Breast epithelium (tissue), 4 donors: Measurements from ENCODE around the gene OPN1MW3. TPM values are rescaled to one million over a fixed set of nuclear protein-coding genes. Genes with fewer than 3 reads are reported as not detected.

Experiments
- DNase-seq, 2 donors: peaks; one replicate each; pipeline ENCODE4 v3.0.0-alpha.2; 2019; ENCODE audit warnings: low spot score in 2 of 2
- H3K27ac ChIP-seq, 2 donors: fragments of 200-600 bp; sonication (generic) in 1 of 2; one replicate each; pipeline ENCODE4 v1.5.1; 2016 to 2019; ENCODE audit warnings: mild to moderate bottlenecking in 1 of 2
- H3K27me3 ChIP-seq, 2 donors: fragments of 200-600 bp; sonication (generic) in 1 of 2; one replicate each; pipeline versions ENCODE4 v1.5.1 to v1.6.0; 2017 to 2019; ENCODE audit warnings: control low read depth in 1 of 2, mild to moderate bottlenecking in 1 of 2
- H3K36me3 ChIP-seq: fragments of 200-600 bp; one replicate; pipeline ENCODE4 v1.5.1; 2019
- H3K4me1 ChIP-seq, 2 donors: fragments of 200-600 bp; sonication (generic); one replicate each; pipeline ENCODE4 v1.5.1; 2016 to 2019; ENCODE audit warnings: control low read depth in 1 of 2
- H3K4me3 ChIP-seq, 3 donors: fragments of 200-600 bp; sonication (generic); 1 replicate in 2 of 3; 2 replicates in 1 of 3; pipeline ENCODE4 v1.5.1; 2016 to 2019; ENCODE audit warnings: mild to moderate bottlenecking in 3 of 3, moderate library complexity in 2 of 3
- H3K9me3 ChIP-seq, 2 donors: fragments of 200-600 bp; sonication (generic) in 1 of 2; one replicate each; pipeline ENCODE4 v1.5.1; 2016 to 2019; ENCODE audit warnings: control low read depth in 1 of 2
- CTCF ChIP-seq, 3 donors: fragments of 450-650 bp; IDR thresholded peaks; one replicate each; pipeline ENCODE4 v1.5.1; 2016 to 2017; ENCODE audit warnings: antibody characterized with exemption in 3 of 3, mild to moderate bottlenecking in 3 of 3, moderate library complexity in 3 of 3
- POLR2A ChIP-seq: fragments of 450-650 bp; IDR thresholded peaks from one replicate; pipeline ENCODE4 v1.6.1; 2016; ENCODE audit warnings: antibody characterized with exemption, mild to moderate bottlenecking, moderate library complexity
- POLR2AphosphoS5 ChIP-seq, 3 donors: sonication (generic); formaldehyde crosslinking; IDR thresholded peaks; one replicate each; pipeline ENCODE4 v1.6.1; 2017; ENCODE audit warnings: antibody characterized with exemption in 3 of 3
- intact Hi-C: fragments of 100-400 bp; cut with DNase I; formaldehyde crosslinking; loops from one replicate; pipeline ENCODE4 v1.15.1; 2023; ENCODE audit warnings: low total_unique reads
- total RNA-seq, 3 donors: library from RNA; depleted of rRNA; stranded (reverse); fragments of >200 nt; gene quantifications; one replicate each; pipeline ENCODE4 v1.1.0, GENCODE V29; 2016

OPN1MW3 gene
- total RNA-seq, 3 donors from 2014 or later = not detected

- Histone ChIP-seq H3K27me3 (peaks cover 0 to 57% of the 10 kb centered on the region in 2 donors), H3K9me3 (no peaks in the 10 kb centered on the region), H3K4me3 (no peak overlapping the region), H3K27ac (no peak overlapping the region), H3K36me3 (no peaks in the 10 kb centered on the region), H3K4me1 (no peaks in the 10 kb centered on the region)
- TF ChIP-seq CTCF (IDR thresholded peaks at IDR 0.05) (no peak), POLR2AphosphoS5 (IDR thresholded peaks at IDR 0.05) (no peak), POLR2A (no peak)
- DNase-seq = no peak
- intact Hi-C loops = no loop called here
These were observed 48.3 kb downstream of the OPN1MW3 start for GRCh38 chrX:154305541-154306205.

- TF ChIP-seq POLR2A (no peak), POLR2AphosphoS5 (IDR thresholded peaks at IDR 0.05) (no peak), CTCF (IDR thresholded peaks at IDR 0.05) (no peak)
- Histone ChIP-seq H3K36me3 (no peaks in the 10 kb centered on the region), H3K4me1 (no peaks in the 10 kb centered on the region), H3K27ac (peak overlapping the region in 1 of 2 donors; percentile 38), H3K9me3 (no peaks in the 10 kb centered on the region), H3K4me3 (no peak overlapping the region), H3K27me3 (peaks cover 0 to 65% of the 10 kb centered on the region in 2 donors)
- intact Hi-C loops = no loop called here
- DNase-seq = no peak
These were observed 49.8 kb downstream of the OPN1MW3 start for GRCh38 chrX:154307202-154307601.

GRCh38 chrX:154308108-154308946 is 50.9 kb downstream of the OPN1MW3 start:
- H3K4me1 ChIP-seq = no peaks in the 10 kb centered on the region
- peaks cover 0 to 73% of the 10 kb centered on the region in 2 donors for H3K27me3 ChIP-seq
- DNase-seq = peak in 1 of 2 donors; percentile 35
- no peaks in the 10 kb centered on the region for H3K36me3 ChIP-seq
- intact Hi-C loops = no loop called here
- H3K4me3 ChIP-seq = no peak overlapping the region
- no peaks in the 10 kb centered on the region for H3K9me3 ChIP-seq
- TF ChIP-seq POLR2AphosphoS5 (IDR thresholded peaks at IDR 0.05) (no peak), CTCF (IDR thresholded peaks at IDR 0.05) (peak in 2 of 3 donors; percentile 64 to 69)
- H3K27ac ChIP-seq = no peak overlapping the region

- no peaks in the 10 kb centered on the region for H3K9me3 ChIP-seq
- no peak for DNase-seq
- no peaks in the 10 kb centered on the region for H3K4me1 ChIP-seq
- TF ChIP-seq CTCF (IDR thresholded peaks at IDR 0.05) = no peak
- TF ChIP-seq POLR2A = no peak
- TF ChIP-seq POLR2AphosphoS5 (IDR thresholded peaks at IDR 0.05) = no peak
- intact Hi-C loops = no loop called here
- no peak overlapping the region for H3K27ac ChIP-seq
- peaks cover 0 to 71% of the 10 kb centered on the region in 2 donors for H3K27me3 ChIP-seq
- H3K36me3 ChIP-seq = no peaks in the 10 kb centered on the region
- H3K4me3 ChIP-seq = no peak overlapping the region
These were observed 51.8 kb downstream of the OPN1MW3 start for GRCh38 chrX:154309041-154309775.
